ENCODE data around the gene KIF20B.

The KIF20B gene

GRCh38 chr10:89663144-89663543, 38.2 kb upstream of the KIF20B start:
- H3K27me3 ChIP-seq (ENCODE audit: control insufficient read depth in 5 of 5, insufficient read depth in 4 of 5, low read length in 5 of 5), result no peaks in the 10 kb centered on the region
- no peak overlapping the region for H3K27ac ChIP-seq (ENCODE audit: low read depth, low read length)
- H3K4me3 ChIP-seq (ENCODE audit: low read depth in 1 of 5, low read length in 5 of 5), result no peak overlapping the region
- peaks cover 0 to 11% (median 9%) of the 10 kb centered on the region in 5 donors for H3K4me1 ChIP-seq (ENCODE audit: control insufficient read depth in 5 of 5, insufficient read depth in 5 of 5, low read length in 5 of 5)
- no peaks in the 10 kb centered on the region for H3K36me3 ChIP-seq (ENCODE audit: control insufficient read depth in 5 of 5, insufficient read depth in 5 of 5, low read length in 5 of 5)
- H3K9me3 ChIP-seq (ENCODE audit: control insufficient read depth in 5 of 5, low read length in 5 of 5), result no peaks in the 10 kb centered on the region
- no peak overlapping the region for H3K9ac ChIP-seq (ENCODE audit: low read length in 5 of 5)

GRCh38 chr10:89664203-89664602, 37.2 kb upstream of the KIF20B start:
- no peak overlapping the region for H3K27ac ChIP-seq (ENCODE audit: low read depth, low read length)
- H3K9me3 ChIP-seq (ENCODE audit: control insufficient read depth in 5 of 5, low read length in 5 of 5), result no peaks in the 10 kb centered on the region
- H3K9ac ChIP-seq (ENCODE audit: low read length in 5 of 5), result no peak overlapping the region
- H3K4me1 ChIP-seq (ENCODE audit: control insufficient read depth in 5 of 5, insufficient read depth in 5 of 5, low read length in 5 of 5), result peaks cover 0 to 7% (median 5%) of the 10 kb centered on the region in 5 donors
- no peaks in the 10 kb centered on the region for H3K36me3 ChIP-seq (ENCODE audit: control insufficient read depth in 5 of 5, insufficient read depth in 5 of 5, low read length in 5 of 5)
- no peak overlapping the region for H3K4me3 ChIP-seq (ENCODE audit: low read depth in 1 of 5, low read length in 5 of 5)
- no peaks in the 10 kb centered on the region for H3K27me3 ChIP-seq (ENCODE audit: control insufficient read depth in 5 of 5, insufficient read depth in 4 of 5, low read length in 5 of 5)

GRCh38 chr10:89665302-89665701, 36.1 kb upstream of the KIF20B start:
- Histone ChIP-seq H3K4me1 (ENCODE audit: control insufficient read depth in 5 of 5, insufficient read depth in 5 of 5, low read length in 5 of 5) (peaks cover 0 to 4% (median 0%) of the 10 kb centered on the region in 5 donors), H3K9me3 (ENCODE audit: control insufficient read depth in 5 of 5, low read length in 5 of 5) (no peaks in the 10 kb centered on the region), H3K9ac (ENCODE audit: low read length in 5 of 5) (no peak overlapping the region), H3K27ac (ENCODE audit: low read depth, low read length) (no peak overlapping the region), H3K27me3 (ENCODE audit: control insufficient read depth in 5 of 5, insufficient read depth in 4 of 5, low read length in 5 of 5) (no peaks in the 10 kb centered on the region), H3K4me3 (ENCODE audit: low read depth in 1 of 5, low read length in 5 of 5) (no peak overlapping the region), H3K36me3 (ENCODE audit: control insufficient read depth in 5 of 5, insufficient read depth in 5 of 5, low read length in 5 of 5) (no peaks in the 10 kb centered on the region)

- Histone ChIP-seq H3K27ac (ENCODE audit: low read depth, low read length) (no peak overlapping the region), H3K4me1 (ENCODE audit: control insufficient read depth in 5 of 5, insufficient read depth in 5 of 5, low read length in 5 of 5) (peaks cover 0 to 4% (median 0%) of the 10 kb centered on the region in 5 donors), H3K9me3 (ENCODE audit: control insufficient read depth in 5 of 5, low read length in 5 of 5) (no peaks in the 10 kb centered on the region), H3K4me3 (ENCODE audit: low read depth in 1 of 5, low read length in 5 of 5) (no peak overlapping the region), H3K27me3 (ENCODE audit: control insufficient read depth in 5 of 5, insufficient read depth in 4 of 5, low read length in 5 of 5) (no peaks in the 10 kb centered on the region), H3K36me3 (ENCODE audit: control insufficient read depth in 5 of 5, insufficient read depth in 5 of 5, low read length in 5 of 5) (no peaks in the 10 kb centered on the region), H3K9ac (ENCODE audit: low read length in 5 of 5) (no peak overlapping the region)
These were observed 35.3 kb upstream of the KIF20B start for GRCh38 chr10:89666138-89666537.

- no peak overlapping the region for H3K4me3 ChIP-seq (ENCODE audit: low read depth in 1 of 5, low read length in 5 of 5)
- H3K9ac ChIP-seq (ENCODE audit: low read length in 5 of 5), result no peak overlapping the region
- no peaks in the 10 kb centered on the region for H3K36me3 ChIP-seq (ENCODE audit: control insufficient read depth in 5 of 5, insufficient read depth in 5 of 5, low read length in 5 of 5)
- H3K4me1 ChIP-seq (ENCODE audit: control insufficient read depth in 5 of 5, insufficient read depth in 5 of 5, low read length in 5 of 5), result peaks cover 0 to 4% (median 0%) of the 10 kb centered on the region in 5 donors
- no peak overlapping the region for H3K27ac ChIP-seq (ENCODE audit: low read depth, low read length)
- no peaks in the 10 kb centered on the region for H3K9me3 ChIP-seq (ENCODE audit: control insufficient read depth in 5 of 5, low read length in 5 of 5)
- no peaks in the 10 kb centered on the region for H3K27me3 ChIP-seq (ENCODE audit: control insufficient read depth in 5 of 5, insufficient read depth in 4 of 5, low read length in 5 of 5)
These were observed 32.9 kb upstream of the KIF20B start for GRCh38 chr10:89668386-89669071.

GRCh38 chr10:89669985-89670384, 31.4 kb upstream of the KIF20B start:
- no peak overlapping the region for H3K4me3 ChIP-seq (ENCODE audit: low read depth in 1 of 5, low read length in 5 of 5)
- H3K9me3 ChIP-seq (ENCODE audit: control insufficient read depth in 5 of 5, low read length in 5 of 5), result no peaks in the 10 kb centered on the region
- H3K9ac ChIP-seq (ENCODE audit: low read length in 5 of 5), result no peak overlapping the region
- H3K36me3 ChIP-seq (ENCODE audit: control insufficient read depth in 5 of 5, insufficient read depth in 5 of 5, low read length in 5 of 5), result no peaks in the 10 kb centered on the region
- H3K4me1 ChIP-seq (ENCODE audit: control insufficient read depth in 5 of 5, insufficient read depth in 5 of 5, low read length in 5 of 5), result peaks cover 0 to 4% (median 0%) of the 10 kb centered on the region in 5 donors
- H3K27ac ChIP-seq (ENCODE audit: low read depth, low read length), result no peak overlapping the region
- H3K27me3 ChIP-seq (ENCODE audit: control insufficient read depth in 5 of 5, insufficient read depth in 4 of 5, low read length in 5 of 5), result no peaks in the 10 kb centered on the region

- no peak overlapping the region for H3K9ac ChIP-seq (ENCODE audit: low read length in 5 of 5)
- no peaks in the 10 kb centered on the region for H3K27me3 ChIP-seq (ENCODE audit: control insufficient read depth in 5 of 5, insufficient read depth in 4 of 5, low read length in 5 of 5)
- H3K27ac ChIP-seq (ENCODE audit: low read depth, low read length), result no peak overlapping the region
These were observed 30.5 kb upstream of the KIF20B start for GRCh38 chr10:89670926-89671325.

GRCh38 chr10:89677341-89677740, 24.0 kb upstream of the KIF20B start:
- Histone ChIP-seq H3K27me3 (ENCODE audit: control insufficient read depth in 5 of 5, insufficient read depth in 4 of 5, low read length in 5 of 5) (no peaks in the 10 kb centered on the region), H3K4me1 (ENCODE audit: control insufficient read depth in 5 of 5, insufficient read depth in 5 of 5, low read length in 5 of 5) (no peaks in the 10 kb centered on the region), H3K4me3 (ENCODE audit: low read depth in 1 of 5, low read length in 5 of 5) (no peak overlapping the region), H3K36me3 (ENCODE audit: control insufficient read depth in 5 of 5, insufficient read depth in 5 of 5, low read length in 5 of 5) (no peaks in the 10 kb centered on the region), H3K9ac (ENCODE audit: low read length in 5 of 5) (no peak overlapping the region), H3K9me3 (ENCODE audit: control insufficient read depth in 5 of 5, low read length in 5 of 5) (no peaks in the 10 kb centered on the region), H3K27ac (ENCODE audit: low read depth, low read length) (no peak overlapping the region)

More at GRCh38 chr10:89670926-89671325, 30.5 kb upstream of the KIF20B start:
- Histone ChIP-seq H3K36me3 (ENCODE audit: control insufficient read depth in 5 of 5, insufficient read depth in 5 of 5, low read length in 5 of 5) (no peaks in the 10 kb centered on the region), H3K9me3 (ENCODE audit: control insufficient read depth in 5 of 5, low read length in 5 of 5) (no peaks in the 10 kb centered on the region), H3K4me3 (ENCODE audit: low read depth in 1 of 5, low read length in 5 of 5) (no peak overlapping the region), H3K4me1 (ENCODE audit: control insufficient read depth in 5 of 5, insufficient read depth in 5 of 5, low read length in 5 of 5) (no peaks in the 10 kb centered on the region)

- Histone ChIP-seq H3K27me3 (ENCODE audit: control insufficient read depth in 5 of 5, insufficient read depth in 4 of 5, low read length in 5 of 5) (no peaks in the 10 kb centered on the region), H3K9ac (ENCODE audit: low read length in 5 of 5) (no peak overlapping the region), H3K4me3 (ENCODE audit: low read depth in 1 of 5, low read length in 5 of 5) (no peak overlapping the region), H3K4me1 (ENCODE audit: control insufficient read depth in 5 of 5, insufficient read depth in 5 of 5, low read length in 5 of 5) (no peaks in the 10 kb centered on the region), H3K9me3 (ENCODE audit: control insufficient read depth in 5 of 5, low read length in 5 of 5) (no peaks in the 10 kb centered on the region), H3K36me3 (ENCODE audit: control insufficient read depth in 5 of 5, insufficient read depth in 5 of 5, low read length in 5 of 5) (no peaks in the 10 kb centered on the region), H3K27ac (ENCODE audit: low read depth, low read length) (no peak overlapping the region)
These were observed 21.4 kb upstream of the KIF20B start for GRCh38 chr10:89679986-89680385.

- no peaks in the 10 kb centered on the region for H3K4me1 ChIP-seq (ENCODE audit: control insufficient read depth in 5 of 5, insufficient read depth in 5 of 5, low read length in 5 of 5)
- no peak overlapping the region for H3K27ac ChIP-seq (ENCODE audit: low read depth, low read length)
- no peaks in the 10 kb centered on the region for H3K9me3 ChIP-seq (ENCODE audit: control insufficient read depth in 5 of 5, low read length in 5 of 5)
- H3K4me3 ChIP-seq (ENCODE audit: low read depth in 1 of 5, low read length in 5 of 5), result no peak overlapping the region
- H3K36me3 ChIP-seq (ENCODE audit: control insufficient read depth in 5 of 5, insufficient read depth in 5 of 5, low read length in 5 of 5), result no peaks in the 10 kb centered on the region
- H3K9ac ChIP-seq (ENCODE audit: low read length in 5 of 5), result no peak overlapping the region
- no peaks in the 10 kb centered on the region for H3K27me3 ChIP-seq (ENCODE audit: control insufficient read depth in 5 of 5, insufficient read depth in 4 of 5, low read length in 5 of 5)
These were observed 17.5 kb upstream of the KIF20B start for GRCh38 chr10:89683883-89684282.
